NCI-H2107 treated with DMSO at 0.1 percent for 48 hours (cell line): ENCODE results near the gene PRAMEF20.
"Not testable (repeated sequence)": the region's sequence is repeated elsewhere in the genome, so short reads cannot be mapped to it uniquely, and the experiment has no call there.

Experiments used
- DNase-seq: peaks from one replicate; lab custom pipeline; 2025; ENCODE audit not compliant: unreplicated experiment; lab: John Stamatoyannopoulos, UW

The PRAMEF20 gene

DNA sequence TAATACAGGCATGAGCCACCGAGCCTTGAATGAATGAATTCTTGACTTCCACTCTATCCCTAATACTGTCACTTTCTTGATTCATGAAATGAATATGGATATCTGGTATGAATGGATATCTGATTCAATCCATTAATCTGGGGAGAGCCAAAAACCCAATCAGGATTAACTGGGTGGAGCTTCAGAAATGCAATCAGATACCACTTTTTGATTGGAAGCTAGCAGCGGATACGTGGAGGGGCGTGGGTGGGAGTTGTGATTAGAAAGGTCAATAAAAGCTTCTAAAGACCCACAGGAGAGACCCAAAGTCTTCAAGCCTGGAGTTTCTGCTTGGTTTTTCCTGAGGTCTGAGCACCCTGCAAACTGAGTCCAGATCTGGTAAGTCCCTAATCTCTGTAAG is at the start of gene PRAMEF20:
Gene PRAMEF20, plus strand, starts transcription at position 301 of the 400 bp plus-strand sequence. CDS start 5,905 bp downstream, outside the sequence.
- not testable (repeated sequence) for DNase-seq

DNA sequence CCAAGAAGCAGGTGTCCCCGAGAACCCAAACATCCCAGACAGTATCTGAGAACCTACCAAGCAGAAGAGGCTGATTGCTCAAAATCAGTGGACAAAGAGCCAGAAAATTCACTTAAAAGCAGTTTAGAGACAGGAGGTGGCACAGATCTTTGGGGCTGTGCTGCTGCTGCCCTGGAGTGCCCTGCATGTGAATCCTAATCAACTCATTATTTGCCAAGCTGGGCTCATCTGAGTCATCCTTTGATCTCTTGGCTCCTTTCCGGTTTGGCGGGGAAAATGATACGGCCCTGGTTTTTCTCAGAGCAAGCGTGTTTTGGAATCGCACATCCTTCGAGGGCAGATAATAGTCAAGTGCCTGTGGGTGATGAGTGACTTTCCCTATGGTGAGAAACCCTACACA is 47.9 kb upstream of the PRAMEF20 start:
- not testable (repeated sequence) for DNase-seq

DNA sequence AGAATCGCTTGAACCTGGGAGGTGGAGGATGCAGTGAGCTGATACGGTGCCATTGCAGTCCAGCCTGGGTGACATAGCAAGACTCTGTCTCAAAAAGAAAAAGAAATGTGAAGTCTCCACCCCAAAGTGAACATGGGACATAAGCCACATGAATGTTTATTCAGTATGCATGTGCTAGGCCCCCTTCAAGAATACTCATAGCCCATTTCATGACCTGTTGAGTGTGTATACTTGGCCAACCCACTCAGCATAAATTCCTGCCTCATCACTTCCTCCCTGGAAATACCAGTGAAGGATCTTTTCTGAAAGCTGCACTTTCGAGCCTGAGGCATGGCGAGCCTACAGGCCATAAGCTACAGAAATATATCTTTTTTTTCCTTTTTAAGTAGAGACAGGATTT is 45.3 kb upstream of the PRAMEF20 start:
- not testable (repeated sequence) for DNase-seq

GRCh38 chr1:13366536-13366935 is 43.7 kb upstream of the PRAMEF20 start:
- DNase-seq = not testable (repeated sequence)

- not testable (repeated sequence) for DNase-seq
Measured at GRCh38 chr1:13368544-13368943, 41.7 kb upstream of the PRAMEF20 start.

DNA sequence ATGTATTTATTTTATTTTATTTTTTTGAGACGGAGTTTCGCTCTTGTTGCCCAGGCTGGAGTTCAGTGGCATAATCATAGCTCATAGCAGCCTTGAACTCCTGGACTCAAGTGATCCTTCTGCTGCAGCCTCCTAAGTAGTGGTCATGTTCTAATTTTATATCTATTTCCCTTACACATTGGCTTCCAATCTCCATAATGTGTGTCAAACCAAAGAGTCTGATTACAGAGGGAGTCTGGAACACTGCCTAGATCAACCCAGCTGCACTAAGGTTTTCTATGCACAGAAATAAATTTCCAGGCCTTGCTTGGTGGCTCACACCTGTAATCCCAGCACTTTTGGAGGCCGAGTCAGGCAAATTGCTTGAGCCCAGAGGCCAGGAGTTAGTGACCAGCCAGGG is 31.3 kb upstream of the PRAMEF20 start:
- DNase-seq = not testable (repeated sequence)

DNA sequence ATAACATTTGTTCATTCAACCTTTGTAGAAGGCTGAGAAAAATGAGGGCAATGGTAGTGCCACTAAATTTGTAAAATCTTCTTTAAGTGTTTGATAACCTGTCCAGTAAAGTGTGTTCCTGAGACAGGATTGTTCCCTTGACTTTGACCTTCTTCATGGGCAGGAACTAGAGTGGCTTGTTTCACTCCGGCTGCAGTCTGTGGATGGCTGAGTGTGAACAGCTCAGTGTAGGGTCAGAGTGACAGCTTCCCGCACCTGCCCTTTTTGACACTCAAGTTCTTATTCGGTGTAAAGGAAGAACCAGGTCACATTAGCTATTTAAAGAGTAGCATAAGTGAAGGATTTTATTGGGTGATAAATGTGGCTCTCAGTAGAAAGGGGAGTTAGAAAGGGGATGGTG is 29.9 kb upstream of the PRAMEF20 start:
- DNase-seq = not testable (repeated sequence)

GRCh38 chr1:13389332-13389731 is 20.9 kb upstream of the PRAMEF20 start, which contains the start of gene PRAMEF17:
Gene PRAMEF17, plus strand, starts transcription at chr1:13389632. Its CDS starts 26 bp downstream, at chr1:13389658.
- not testable (repeated sequence) for DNase-seq

GRCh38 chr1:13393004-13393403 is 17.2 kb upstream of the PRAMEF20 start:
- DNase-seq = not testable (repeated sequence)

GRCh38 chr1:13394761-13395160 is 15.5 kb upstream of the PRAMEF20 start:
- not testable (repeated sequence) for DNase-seq

DNA sequence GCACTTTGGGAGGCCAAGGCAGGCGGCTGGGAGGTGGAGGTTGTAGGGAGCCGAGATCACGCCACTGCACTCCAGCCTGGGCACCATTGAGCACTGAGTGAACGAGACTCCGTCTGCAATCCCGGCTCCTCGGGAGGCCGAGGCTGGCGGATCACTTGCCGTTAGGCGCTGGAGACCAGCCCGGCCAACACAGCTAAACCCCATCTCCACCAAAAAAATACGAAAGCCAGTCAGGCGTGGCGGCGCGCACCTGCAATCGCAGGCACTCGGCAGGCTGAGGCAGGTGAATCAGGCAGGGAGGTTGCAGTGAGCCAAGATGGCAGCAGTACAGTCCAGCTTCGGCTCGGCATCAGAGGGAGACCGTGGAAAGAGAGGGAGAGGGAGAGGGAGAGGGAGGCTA is 14.9 kb upstream of the PRAMEF20 start:
- not testable (repeated sequence) for DNase-seq

DNA sequence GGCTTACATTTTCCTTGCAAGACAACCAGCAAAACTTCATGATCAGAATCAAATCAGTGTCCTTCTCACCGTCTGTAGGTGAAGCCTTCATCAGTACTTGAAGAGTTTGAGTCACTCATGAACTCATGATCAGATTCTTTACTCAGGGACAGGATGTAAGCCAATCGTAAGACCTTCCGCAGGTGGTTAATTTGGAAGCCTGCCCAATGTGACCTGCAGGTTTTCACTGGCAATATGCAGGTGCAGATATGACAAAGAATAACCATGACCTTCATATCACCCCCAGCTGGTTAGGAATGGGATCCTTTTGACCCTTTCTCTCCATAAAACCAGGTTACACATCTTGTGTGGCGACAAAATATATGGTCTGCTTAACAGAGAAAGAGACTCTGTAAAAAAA is 2.4 kb upstream of the PRAMEF20 start:
- DNase-seq = no peak

DNA sequence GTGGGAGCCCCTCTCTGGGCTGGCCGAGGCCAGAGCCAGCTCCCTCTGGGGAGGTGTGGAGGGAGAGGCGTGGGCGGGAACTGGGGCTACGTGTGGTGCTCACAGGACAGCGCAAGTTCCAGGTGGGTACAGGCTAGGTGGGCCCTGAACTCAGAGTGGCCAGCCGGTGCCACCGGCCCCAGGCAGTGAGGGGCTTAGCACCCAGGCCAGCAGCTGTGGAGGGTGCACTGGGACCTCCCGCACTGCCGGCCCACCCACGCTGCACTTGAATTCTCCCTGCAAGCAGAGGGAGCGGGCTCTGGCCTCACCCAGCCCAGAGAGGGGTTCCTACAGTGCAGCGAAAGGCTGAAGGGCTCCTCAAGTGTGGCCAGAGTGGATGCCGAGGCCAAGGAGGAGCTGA is 20.2 kb downstream of the PRAMEF20 start:
- DNase-seq = no peak

GRCh38 chr1:13432251-13432650 is 22.0 kb downstream of the PRAMEF20 start:
- DNase-seq = no peak

GRCh38 chr1:13433694-13434358 is 23.6 kb downstream of the PRAMEF20 start:
- not testable (repeated sequence) for DNase-seq

- DNase-seq = no peak
Measured at GRCh38 chr1:13435458-13435857, 25.2 kb downstream of the PRAMEF20 start.

DNA sequence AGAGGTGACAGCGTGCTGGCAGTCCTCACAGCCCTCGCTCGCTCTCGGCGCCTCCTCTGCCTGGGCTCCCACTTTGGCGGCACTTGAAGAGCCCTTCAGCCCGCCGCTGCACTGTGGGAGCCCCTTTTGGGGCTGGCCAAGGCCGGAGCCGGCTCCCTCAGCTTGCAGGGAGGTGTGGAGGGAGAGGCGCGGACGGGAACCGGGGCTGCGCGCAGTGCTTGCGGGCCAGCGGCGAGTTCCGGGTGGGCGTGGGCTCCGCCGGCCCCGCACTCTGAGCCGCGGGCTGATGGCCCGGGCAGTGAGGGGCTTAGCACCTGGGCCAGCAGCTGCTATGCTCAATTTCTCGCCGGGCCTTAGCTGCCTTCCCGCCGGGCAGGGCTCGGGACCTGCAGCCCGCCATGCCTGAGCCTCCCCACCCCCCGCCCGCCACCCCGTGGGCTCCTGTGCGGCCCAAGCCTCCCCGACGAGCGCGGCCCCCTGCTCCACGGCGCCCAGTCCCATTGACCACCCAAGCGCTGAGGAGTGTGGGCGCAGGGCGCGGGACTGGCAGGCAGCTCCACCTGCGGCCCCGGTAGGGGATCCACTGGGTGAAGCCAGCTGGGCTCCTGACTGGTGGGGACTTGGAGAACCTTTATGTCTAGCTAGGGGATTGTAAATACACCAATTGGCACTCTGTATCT is 29.0 kb downstream of the PRAMEF20 start:
- DNase-seq = not testable (repeated sequence)

- no peak for DNase-seq
Measured at GRCh38 chr1:13443335-13443979, 33.2 kb downstream of the PRAMEF20 start.

GRCh38 chr1:13450204-13450603 is 40.0 kb downstream of the PRAMEF20 start:
- DNase-seq = no peak

DNA sequence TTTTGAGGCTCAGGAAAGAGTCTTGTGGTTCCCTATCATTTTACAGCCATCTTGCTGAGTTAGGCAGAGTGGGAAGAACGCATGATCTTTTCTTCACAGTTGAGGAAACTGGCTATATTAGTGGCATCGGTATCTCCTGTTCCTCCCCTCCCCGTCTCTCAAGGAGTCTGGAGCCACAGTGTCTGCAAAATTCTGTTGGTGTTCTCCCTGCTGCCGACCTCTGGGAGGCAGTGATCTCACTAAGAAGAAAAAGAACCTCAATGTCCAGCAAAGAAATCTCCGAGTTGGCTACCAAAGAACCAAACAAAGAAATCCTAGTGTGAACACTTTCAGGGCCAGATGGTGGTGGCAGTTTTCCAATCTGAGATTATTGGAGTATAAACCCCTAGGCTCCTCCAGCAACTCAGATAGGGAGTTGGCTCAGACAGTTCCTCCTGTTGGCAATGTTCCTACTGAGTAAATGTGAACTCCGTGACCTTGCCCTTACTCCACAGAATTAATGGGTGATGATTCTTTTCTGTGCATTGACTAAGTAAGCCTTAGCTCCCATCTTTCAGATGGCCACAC is 41.2 kb downstream of the PRAMEF20 start:
- no peak for DNase-seq

DNA sequence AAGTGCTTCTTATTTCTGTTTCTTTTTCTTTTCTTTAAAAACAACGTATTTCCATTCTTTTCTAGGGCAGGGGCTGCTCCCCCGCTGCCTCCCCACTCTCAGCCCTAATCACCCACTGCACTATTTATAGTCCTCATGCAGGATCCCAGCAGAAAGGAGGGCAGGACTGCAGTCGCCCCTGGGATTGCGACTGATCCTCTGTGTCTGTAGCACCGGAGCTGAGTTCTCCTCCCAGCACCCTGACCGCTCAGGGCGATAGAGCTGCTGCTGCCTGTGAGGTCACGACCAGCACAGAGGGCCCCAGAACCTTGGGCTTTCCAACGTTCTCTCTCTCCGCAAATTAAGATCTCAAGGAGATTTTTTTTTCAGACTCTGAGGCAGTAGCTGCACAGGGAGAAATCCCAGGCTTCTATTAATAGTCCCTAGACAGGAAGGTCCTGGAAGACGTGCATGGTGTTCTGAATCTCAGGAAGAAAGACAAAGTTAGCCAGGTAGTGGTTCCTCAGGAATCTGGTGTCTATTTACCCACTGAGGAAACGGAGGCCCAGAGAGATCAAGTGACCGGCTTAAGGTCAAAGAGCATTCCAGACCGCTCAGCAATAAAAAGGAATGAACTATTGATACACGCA is 46.8 kb downstream of the PRAMEF20 start:
- no peak for DNase-seq
